Measurements from ENCODE around the gene PRRG2.

- TF ChIP-seq POLR2A (IDR thresholded peaks at IDR 0.05; ENCODE audit: low read length) (no peak), GATA1 (IDR thresholded peaks at IDR 0.05; ENCODE audit: low read depth, low read length) (no peak)
Observed at GRCh38 chr19:49538643-49539042, 42.5 kb upstream of the PRRG2 start.
